Measurements from ENCODE around the gene GCDH. TPM values are rescaled to one million over a fixed set of nuclear protein-coding genes. Genes with fewer than 3 reads are reported as not detected.

The GCDH gene
- total and polyA plus RNA-seq, 8 donors: 6.3 to 27.1 (median 15.4) TPM

GRCh38 chr19:12944104-12944674 is 53.2 kb downstream of the GCDH start:
- no peak overlapping the region for H3K27ac ChIP-seq
- no peaks in the 10 kb centered on the region for H3K27me3 ChIP-seq
- H3K36me3 ChIP-seq: peaks cover 10 to 62% (median 36%) of the 10 kb centered on the region in 3 donors
- no peak for ATAC-seq
- DNase-seq: no peak
- no peak for FAIRE-seq
- WGBS, 2 donors: 52 to 65% methylated on average over 2 of the region's 2 CpGs
- intact Hi-C loops (cut with DNase I): no loop called here
- H3K4me3 ChIP-seq: no peak overlapping the region
- peaks cover 19 to 28% (median 23%) of the 10 kb centered on the region in 3 donors for H3K4me1 ChIP-seq
- no peak for TF ChIP-seq CTCF (IDR thresholded peaks at IDR 0.05)
- no peaks in the 10 kb centered on the region for H3K9me3 ChIP-seq

- Histone ChIP-seq H3K36me3 (peaks cover 9 to 70% (median 41%) of the 10 kb centered on the region in 3 donors), H3K9me3 (no peaks in the 10 kb centered on the region), H3K4me1 (peaks cover 12 to 24% (median 12%) of the 10 kb centered on the region in 3 donors), H3K27ac (peak within 1 kb of the TSS; percentile 82 to 90 (median 86)), H3K27me3 (no peaks in the 10 kb centered on the region), H3K4me3 (peak within 1 kb of the TSS; percentile 76 to 93 (median 84))
- FAIRE-seq (no peak), ATAC-seq (peak; percentile 90 to 95 (median 94)), DNase-seq (peak; percentile 95 to 100 (median 100))
- intact Hi-C loops (cut with DNase I): no loop called here
- TF ChIP-seq CTCF (IDR thresholded peaks at IDR 0.05): no peak
- WGBS, 2 donors: 0 to 1% methylated on average over 49 to 61 of the region's 62 CpGs
Measured at GRCh38 chr19:12945479-12946091, 54.6 kb downstream of the GCDH start, which contains the start of gene RAD23A. RAD23A (plus strand) TSS chr19:12945862; CDS start chr19:12945949, 87 bp downstream.

- intact Hi-C loops (cut with DNase I): no loop called here
- TF ChIP-seq CTCF (IDR thresholded peaks at IDR 0.05): no peak
- Histone ChIP-seq H3K27me3 (no peaks in the 10 kb centered on the region), H3K9me3 (no peaks in the 10 kb centered on the region), H3K36me3 (peaks cover 4 to 68% (median 37%) of the 10 kb centered on the region in 3 donors), H3K4me3 (peak overlapping the region; percentile 76 to 93 (median 84)), H3K4me1 (peaks cover 7 to 24% (median 9%) of the 10 kb centered on the region in 3 donors), H3K27ac (peak overlapping the region; percentile 82 to 90 (median 86))
- FAIRE-seq: no peak
- WGBS, 2 donors: 0 to 1% methylated on average over 25 to 40 of the region's 40 CpGs
- peak; percentile 58 to 88 (median 76) for DNase-seq
- ATAC-seq: peak; percentile 69 to 83 (median 80)
Measured at GRCh38 chr19:12946092-12946721, 55.2 kb downstream of the GCDH start.

- FAIRE-seq: no peak
- intact Hi-C loops (cut with DNase I): no loop called here
- Histone ChIP-seq H3K4me1 (peaks cover 7 to 19% (median 9%) of the 10 kb centered on the region in 3 donors), H3K36me3 (peaks cover 4 to 68% (median 40%) of the 10 kb centered on the region in 3 donors), H3K9me3 (no peaks in the 10 kb centered on the region), H3K27me3 (no peaks in the 10 kb centered on the region), H3K27ac (peak overlapping the region in 2 of 4 donors; percentile 87 to 90), H3K4me3 (peak overlapping the region in 3 of 4 donors; percentile 81 to 93 (median 86))
- ATAC-seq: no peak
- TF ChIP-seq CTCF (IDR thresholded peaks at IDR 0.05): no peak
- 53 to 64% methylated on average over 14 of the region's 14 CpGs for WGBS, 2 donors
- no peak for DNase-seq
Measured at GRCh38 chr19:12946731-12947496, 56.0 kb downstream of the GCDH start.
